NCI-H82 treated with DMSO at 0.1 percent for 48 hours (cell line): ENCODE results near the gene COMT.

Experiments
- DNase-seq: peaks from one replicate; lab custom pipeline; 2025; ENCODE audit not compliant: unreplicated experiment; lab: John Stamatoyannopoulos, UW

Gene COMT

GRCh38 chr22:19955241-19956128, 13.9 kb downstream of the COMT start:
- DNase-seq: no peak

GRCh38 chr22:19957445-19957844, 15.9 kb downstream of the COMT start:
- no peak for DNase-seq

- no peak for DNase-seq
Observed at GRCh38 chr22:19958083-19959042, 16.8 kb downstream of the COMT start.

GRCh38 chr22:19959043-19959586, 17.5 kb downstream of the COMT start:
- no peak for DNase-seq

GRCh38 chr22:19959587-19960490, 18.3 kb downstream of the COMT start:
- DNase-seq: no peak

GRCh38 chr22:19960491-19961200, 19.1 kb downstream of the COMT start:
- DNase-seq: no peak

GRCh38 chr22:19961201-19961580, 19.6 kb downstream of the COMT start:
- DNase-seq: no peak

- no peak for DNase-seq
Observed at GRCh38 chr22:19961868-19962245, 20.3 kb downstream of the COMT start.

- peak; percentile 19 for DNase-seq
Observed at GRCh38 chr22:19962246-19962908, 20.8 kb downstream of the COMT start.

- no peak for DNase-seq
Observed at GRCh38 chr22:19962909-19963806, 21.6 kb downstream of the COMT start.

GRCh38 chr22:19963863-19964642, 22.5 kb downstream of the COMT start:
- DNase-seq: no peak

GRCh38 chr22:19964701-19965386, 23.3 kb downstream of the COMT start:
- no peak for DNase-seq

GRCh38 chr22:19965771-19966709, 24.5 kb downstream of the COMT start:
- no peak for DNase-seq

- no peak for DNase-seq
Observed at GRCh38 chr22:19966908-19967750, 25.6 kb downstream of the COMT start.

- DNase-seq: no peak
Observed at GRCh38 chr22:19967850-19968449, 26.4 kb downstream of the COMT start.
